ENCODE data around the gene TP53TG5. TPM values are rescaled to one million over a fixed set of nuclear protein-coding genes. Genes with fewer than 3 reads are reported as not detected.
"Not testable (repeated sequence)": the region's sequence is repeated elsewhere in the genome, so short reads cannot be mapped to it uniquely, and the experiment has no call there.

TP53TG5 gene
- total RNA-seq, 2 experiments from 2014 or later: 0.24 to 0.55 TPM

- H3K27me3 Mint-ChIP-seq; POLR2A ChIA-PET; intact Hi-C loops (cut with micrococcal nuclease); H3K27ac Mint-ChIP-seq; H3K36me3 Mint-ChIP-seq; H3K4me3 Mint-ChIP-seq; H3K9me3 Mint-ChIP-seq; DNase-seq: not testable (repeated sequence)
- H3K4me1 Mint-ChIP-seq (ENCODE audit: low read depth): peaks cover 49% of the 10 kb centered on the region
- CTCF ChIA-PET: interaction anchor here (1.2 to 1.8 kb wide), 3 partner anchors 12 to 102 kb away, joined by 3 to 7 read pairs (median 6); partner anchors contain the start of gene SYS1
These were observed 27.3 kb downstream of the TP53TG5 start for GRCh38 chr20:45350795-45351194.

GRCh38 chr20:45350217-45350616 lies 27.9 kb downstream of the TP53TG5 start:
- Mint-ChIP-seq H3K36me3 (peaks cover 9% of the 10 kb centered on the region), H3K9me3 (no peaks in the 10 kb centered on the region), H3K4me1 (ENCODE audit: low read depth) (peaks cover 49% of the 10 kb centered on the region), H3K4me3 (no peak overlapping the region), H3K27me3 (no peaks in the 10 kb centered on the region), H3K27ac (no peak overlapping the region)
- ChIA-PET POLR2A (no interaction called here), CTCF (interaction anchor here (4.5 to 5.3 kb wide), 2 partner anchors 13 to 86 kb away, joined by 29 to 33 read pairs; partner anchors contain the start of gene SYS1)
- DNase-seq: no peak
- intact Hi-C loops (cut with micrococcal nuclease): no loop called here

- Mint-ChIP-seq H3K36me3 (peaks cover 13% of the 10 kb centered on the region), H3K4me3 (peak within 1 kb of the TSS; percentile 86), H3K27ac (peak within 1 kb of the TSS; percentile 76), H3K9me3 (no peaks in the 10 kb centered on the region), H3K4me1 (ENCODE audit: low read depth) (peaks cover 43% of the 10 kb centered on the region), H3K27me3 (no peaks in the 10 kb centered on the region)
- intact Hi-C loops (cut with micrococcal nuclease): loop anchor here (2.0 kb wide), 2 partner anchors 15 to 29 kb away; partner anchors contain the start of gene SYS1
- POLR2A ChIA-PET: interaction anchor here (0.6 to 3.6 kb wide), 5 partner anchors 8 to 403 kb away, joined by 3 to 16 read pairs (median 3); partner anchors contain the start of gene SYS1
- peak; percentile 76 for DNase-seq
- CTCF ChIA-PET: interaction anchor here (0.7 to 5.3 kb wide), 8 partner anchors 11 to 88 kb away, joined by 3 to 33 read pairs (median 6); partner anchors contain the start of gene SYS1
These were observed 30.0 kb downstream of the TP53TG5 start, which contains the start of gene SDC4 for GRCh38 chr20:45347936-45348778. TSS of gene SDC4 (minus strand) at chr20:45348424. CDS start at chr20:45348384, 40 bp downstream.

- H3K4me3 Mint-ChIP-seq: peak overlapping the region; percentile 86
- H3K36me3 Mint-ChIP-seq: peaks cover 13% of the 10 kb centered on the region
- peak overlapping the region; percentile 76 for H3K27ac Mint-ChIP-seq
- ChIA-PET POLR2A (interaction anchor here (0.7 to 3.6 kb wide), 5 partner anchors 8 to 403 kb away, joined by 3 to 16 read pairs (median 3); partner anchors contain the start of gene SYS1), CTCF (interaction anchor here (0.9 to 5.3 kb wide), 7 partner anchors 12 to 102 kb away, joined by 3 to 33 read pairs (median 7); partner anchors contain the start of gene SYS1)
- no peaks in the 10 kb centered on the region for H3K27me3 Mint-ChIP-seq
- peaks cover 45% of the 10 kb centered on the region for H3K4me1 Mint-ChIP-seq (ENCODE audit: low read depth)
- no peaks in the 10 kb centered on the region for H3K9me3 Mint-ChIP-seq
- intact Hi-C loops (cut with micrococcal nuclease): loop anchor here (2.0 kb wide), 1 partner anchor 29 kb away; no protein-coding TSS in a partner anchor
- no peak for DNase-seq
These were observed 30.7 kb downstream of the TP53TG5 start for GRCh38 chr20:45347297-45347935.

- ChIA-PET POLR2A (interaction anchor here (0.7 to 3.6 kb wide), 3 partner anchors 9 to 56 kb away, joined by 3 to 16 read pairs (median 4); partner anchors contain the start of gene SYS1), CTCF (interaction anchor here (0.6 to 5.3 kb wide), 7 partner anchors 16 to 103 kb away, joined by 3 to 33 read pairs (median 7); partner anchors contain the start of gene SYS1)
- Mint-ChIP-seq H3K27me3 (no peaks in the 10 kb centered on the region), H3K9me3 (no peaks in the 10 kb centered on the region), H3K4me1 (ENCODE audit: low read depth) (peaks cover 45% of the 10 kb centered on the region), H3K4me3 (peak overlapping the region; percentile 86), H3K27ac (no peak overlapping the region), H3K36me3 (peaks cover 13% of the 10 kb centered on the region)
- DNase-seq: no peak
- intact Hi-C loops (cut with micrococcal nuclease): loop anchor here (1.0 to 2.0 kb wide), 2 partner anchors 8 to 28 kb away; no protein-coding TSS in a partner anchor
These were observed 31.3 kb downstream of the TP53TG5 start for GRCh38 chr20:45346851-45347250.

GRCh38 chr20:45346291-45346718 lies 31.8 kb downstream of the TP53TG5 start:
- peak; percentile 29 for DNase-seq

GRCh38 chr20:45345104-45345936 lies 32.8 kb downstream of the TP53TG5 start:
- H3K9me3 Mint-ChIP-seq: no peaks in the 10 kb centered on the region
- no peak for DNase-seq
- H3K36me3 Mint-ChIP-seq: peaks cover 24% of the 10 kb centered on the region
- POLR2A ChIA-PET: interaction anchor here (0.6 to 3.6 kb wide), 4 partner anchors 8 to 405 kb away, joined by 4 to 16 read pairs (median 6); partner anchors contain the start of gene SYS1
- H3K27me3 Mint-ChIP-seq: no peaks in the 10 kb centered on the region
- peaks cover 48% of the 10 kb centered on the region for H3K4me1 Mint-ChIP-seq (ENCODE audit: low read depth)
- CTCF ChIA-PET: interaction anchor here (1.3 to 5.3 kb wide), 6 partner anchors 18 to 106 kb away, joined by 3 to 33 read pairs (median 10); partner anchors contain the start of gene SYS1
- H3K27ac Mint-ChIP-seq: no peak overlapping the region
- peak overlapping the region; percentile 32 for H3K4me3 Mint-ChIP-seq
- intact Hi-C loops (cut with micrococcal nuclease): no loop called here

More at GRCh38 chr20:45346291-45346718, 31.8 kb downstream of the TP53TG5 start:
- peaks cover 45% of the 10 kb centered on the region for H3K4me1 Mint-ChIP-seq (ENCODE audit: low read depth)
- ChIA-PET CTCF (interaction anchor here (0.6 to 5.3 kb wide), 6 partner anchors 17 to 90 kb away, joined by 3 to 33 read pairs (median 12); partner anchors contain the start of gene SYS1), POLR2A (interaction anchor here (1.7 to 3.6 kb wide), 2 partner anchors 7 to 16 kb away, joined by 5 to 16 read pairs; partner anchors contain the start of gene SYS1)
- intact Hi-C loops (cut with micrococcal nuclease): loop anchor here (1.0 to 2.0 kb wide), 2 partner anchors 9 to 28 kb away; no protein-coding TSS in a partner anchor
- H3K27me3 Mint-ChIP-seq: no peaks in the 10 kb centered on the region
- peaks cover 17% of the 10 kb centered on the region for H3K36me3 Mint-ChIP-seq
- no peaks in the 10 kb centered on the region for H3K9me3 Mint-ChIP-seq
- H3K4me3 Mint-ChIP-seq: peak overlapping the region; percentile 86
- H3K27ac Mint-ChIP-seq: peak overlapping the region; percentile 18

GRCh38 chr20:45344168-45344860 lies 33.8 kb downstream of the TP53TG5 start:
- Mint-ChIP-seq H3K36me3 (peaks cover 28% of the 10 kb centered on the region), H3K9me3 (no peaks in the 10 kb centered on the region), H3K27ac (peak overlapping the region; percentile 28), H3K27me3 (no peaks in the 10 kb centered on the region), H3K4me1 (ENCODE audit: low read depth) (peaks cover 49% of the 10 kb centered on the region), H3K4me3 (peak overlapping the region; percentile 16)
- ChIA-PET POLR2A (interaction anchor here (1.1 to 1.7 kb wide), 3 partner anchors 9 to 19 kb away, joined by 4 to 5 read pairs (median 4); partner anchors contain the start of gene SYS1), CTCF (interaction anchor here (1.0 to 2.0 kb wide), 5 partner anchors 19 to 107 kb away, joined by 3 to 10 read pairs (median 8); partner anchors contain the start of gene SYS1)
- DNase-seq: peak; percentile 45
- intact Hi-C loops (cut with micrococcal nuclease): no loop called here

GRCh38 chr20:45343532-45344167 lies 34.5 kb downstream of the TP53TG5 start:
- peaks cover 48% of the 10 kb centered on the region for H3K4me1 Mint-ChIP-seq (ENCODE audit: low read depth)
- no peaks in the 10 kb centered on the region for H3K27me3 Mint-ChIP-seq
- H3K36me3 Mint-ChIP-seq: peaks cover 28% of the 10 kb centered on the region
- ChIA-PET POLR2A (interaction anchor here (1.1 to 1.3 kb wide), 2 partner anchors 8 to 20 kb away, joined by 4 read pairs; partner anchors contain the start of gene SYS1), CTCF (interaction anchor here (1.0 to 2.0 kb wide), 5 partner anchors 19 to 108 kb away, joined by 3 to 10 read pairs (median 8); partner anchors contain the start of gene SYS1)
- intact Hi-C loops (cut with micrococcal nuclease): no loop called here
- DNase-seq: no peak
- H3K4me3 Mint-ChIP-seq: no peak overlapping the region
- H3K27ac Mint-ChIP-seq: no peak overlapping the region
- H3K9me3 Mint-ChIP-seq: no peaks in the 10 kb centered on the region
